GM12801 (cell line): ENCODE measurements around the gene UCP3.

ENCODE experiments used
- TF ChIP-seq, protein P1 (sequence below): IDR thresholded peaks from one replicate; pipeline ENCODE4 v1.5.1; 2011; ENCODE audit warnings: control low read depth; ENCODE audit not compliant: insufficient read length; ENCODE audit errors: extremely low read depth

The UCP3 gene

DNA sequence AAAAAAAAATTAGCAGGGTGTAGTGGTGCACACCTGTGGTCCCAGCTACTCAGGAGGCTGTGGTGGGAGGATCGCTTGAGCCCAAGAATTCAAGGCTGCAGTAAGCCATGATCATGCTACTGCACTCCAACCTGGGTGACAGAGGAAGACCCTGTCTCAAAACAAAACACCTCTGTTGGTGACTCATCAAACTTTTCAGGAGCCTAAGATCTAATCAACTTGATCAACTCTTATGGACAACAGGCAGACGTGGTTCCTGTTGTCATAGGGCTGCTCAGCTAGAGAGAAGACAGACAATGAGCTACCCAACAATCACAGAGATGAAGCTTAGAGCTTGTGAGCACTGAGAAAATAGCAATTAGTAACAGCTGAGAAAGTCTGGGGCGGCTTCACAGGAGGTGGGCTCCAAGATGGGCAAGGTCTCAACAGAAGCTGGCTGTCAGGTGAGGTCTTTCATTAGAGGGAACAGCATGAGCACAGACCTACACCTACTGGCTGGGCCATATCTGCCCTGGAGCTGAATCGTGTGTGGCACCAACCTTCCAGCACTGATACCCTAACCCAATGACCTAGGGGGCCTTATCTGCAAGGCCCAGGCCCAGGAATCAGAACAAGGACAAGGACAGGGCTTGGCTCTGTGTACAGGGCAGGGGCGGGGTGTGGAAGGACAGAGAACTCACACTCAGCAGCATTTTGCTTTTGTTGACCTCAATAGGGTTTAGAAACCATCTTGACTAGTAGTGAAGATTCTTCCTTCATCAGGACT, 7.2 kb upstream of the UCP3 start:
- TF ChIP-seq, protein P1, sequence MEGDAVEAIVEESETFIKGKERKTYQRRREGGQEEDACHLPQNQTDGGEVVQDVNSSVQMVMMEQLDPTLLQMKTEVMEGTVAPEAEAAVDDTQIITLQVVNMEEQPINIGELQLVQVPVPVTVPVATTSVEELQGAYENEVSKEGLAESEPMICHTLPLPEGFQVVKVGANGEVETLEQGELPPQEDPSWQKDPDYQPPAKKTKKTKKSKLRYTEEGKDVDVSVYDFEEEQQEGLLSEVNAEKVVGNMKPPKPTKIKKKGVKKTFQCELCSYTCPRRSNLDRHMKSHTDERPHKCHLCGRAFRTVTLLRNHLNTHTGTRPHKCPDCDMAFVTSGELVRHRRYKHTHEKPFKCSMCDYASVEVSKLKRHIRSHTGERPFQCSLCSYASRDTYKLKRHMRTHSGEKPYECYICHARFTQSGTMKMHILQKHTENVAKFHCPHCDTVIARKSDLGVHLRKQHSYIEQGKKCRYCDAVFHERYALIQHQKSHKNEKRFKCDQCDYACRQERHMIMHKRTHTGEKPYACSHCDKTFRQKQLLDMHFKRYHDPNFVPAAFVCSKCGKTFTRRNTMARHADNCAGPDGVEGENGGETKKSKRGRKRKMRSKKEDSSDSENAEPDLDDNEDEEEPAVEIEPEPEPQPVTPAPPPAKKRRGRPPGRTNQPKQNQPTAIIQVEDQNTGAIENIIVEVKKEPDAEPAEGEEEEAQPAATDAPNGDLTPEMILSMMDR, result no peak

DNA sequence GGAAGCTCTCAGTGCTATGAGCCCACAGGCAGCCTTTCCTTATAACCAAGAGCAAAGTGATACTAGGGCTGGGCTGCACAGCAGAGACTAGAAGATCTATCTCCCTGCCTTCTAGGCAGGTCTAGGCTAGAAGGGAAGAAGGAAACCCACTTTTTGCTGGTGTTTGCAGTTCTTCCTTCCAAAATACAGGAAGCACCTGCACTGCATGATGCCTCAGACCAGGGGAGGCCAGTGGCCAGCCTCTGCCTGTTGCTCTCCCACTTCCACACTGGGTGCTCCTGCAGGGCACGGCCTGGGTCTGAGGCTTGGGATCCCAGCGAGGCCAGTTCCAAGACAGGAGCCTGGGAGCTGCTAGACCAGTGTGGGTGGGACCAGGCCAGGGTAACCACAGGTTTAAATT, 6.0 kb upstream of the UCP3 start:
- TF ChIP-seq, protein P1, result no peak

DNA sequence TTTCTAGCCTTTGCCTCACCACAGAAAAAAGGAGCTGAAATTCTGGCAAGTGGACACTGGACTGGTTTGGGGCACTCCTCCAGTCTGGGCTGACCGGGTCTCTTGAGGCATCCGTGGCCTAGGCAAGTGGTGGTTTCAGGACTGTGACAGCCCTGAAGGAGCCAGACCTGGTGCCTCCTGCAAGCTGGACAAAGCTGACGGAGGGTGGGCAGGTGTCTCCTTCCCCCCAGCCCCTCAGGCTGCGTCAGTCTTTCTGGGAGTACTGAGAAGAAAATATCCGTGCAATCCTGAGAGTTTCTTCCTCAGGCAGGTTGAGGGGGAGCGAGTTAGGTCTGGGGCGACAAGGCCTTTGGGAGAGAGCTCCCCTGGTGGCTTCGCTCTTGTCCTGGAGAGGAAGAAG, 4.3 kb upstream of the UCP3 start:
- TF ChIP-seq, protein P1, result no peak

DNA sequence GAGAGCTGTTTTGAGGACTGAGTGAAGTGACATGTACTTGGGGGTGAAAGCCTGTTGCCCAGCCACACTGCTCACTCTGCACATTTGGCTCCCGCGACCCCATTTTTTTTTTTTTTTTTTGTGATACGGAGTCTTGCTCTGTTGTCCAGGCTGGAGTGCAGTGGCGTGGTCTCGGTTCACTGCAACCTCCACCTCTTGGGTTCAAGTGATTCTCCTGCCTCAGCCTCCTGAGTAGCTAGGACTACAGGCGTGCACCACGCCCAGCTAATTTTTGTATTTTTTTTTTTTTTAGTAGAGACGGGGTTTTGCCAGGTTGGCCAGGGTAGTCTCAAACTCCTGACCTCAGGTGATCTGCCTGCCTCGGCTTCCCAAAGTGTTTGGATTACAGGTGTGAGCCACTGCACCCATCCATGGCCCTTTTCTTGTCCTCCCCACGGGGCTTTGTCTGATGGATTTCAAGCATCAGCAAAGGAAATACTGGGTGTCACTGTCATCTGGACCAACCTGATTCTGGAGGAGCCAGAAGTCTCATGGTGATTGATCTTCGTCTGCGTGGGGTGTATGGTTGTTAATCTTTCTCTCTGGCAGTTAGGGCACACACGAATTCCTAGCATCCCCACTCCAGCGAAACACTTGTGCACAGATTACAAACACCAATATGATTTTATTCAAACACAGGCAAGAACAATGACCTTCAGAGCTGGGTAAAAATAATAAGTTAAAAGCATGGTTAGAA, 3.4 kb upstream of the UCP3 start:
- TF ChIP-seq, protein P1, result no peak

DNA sequence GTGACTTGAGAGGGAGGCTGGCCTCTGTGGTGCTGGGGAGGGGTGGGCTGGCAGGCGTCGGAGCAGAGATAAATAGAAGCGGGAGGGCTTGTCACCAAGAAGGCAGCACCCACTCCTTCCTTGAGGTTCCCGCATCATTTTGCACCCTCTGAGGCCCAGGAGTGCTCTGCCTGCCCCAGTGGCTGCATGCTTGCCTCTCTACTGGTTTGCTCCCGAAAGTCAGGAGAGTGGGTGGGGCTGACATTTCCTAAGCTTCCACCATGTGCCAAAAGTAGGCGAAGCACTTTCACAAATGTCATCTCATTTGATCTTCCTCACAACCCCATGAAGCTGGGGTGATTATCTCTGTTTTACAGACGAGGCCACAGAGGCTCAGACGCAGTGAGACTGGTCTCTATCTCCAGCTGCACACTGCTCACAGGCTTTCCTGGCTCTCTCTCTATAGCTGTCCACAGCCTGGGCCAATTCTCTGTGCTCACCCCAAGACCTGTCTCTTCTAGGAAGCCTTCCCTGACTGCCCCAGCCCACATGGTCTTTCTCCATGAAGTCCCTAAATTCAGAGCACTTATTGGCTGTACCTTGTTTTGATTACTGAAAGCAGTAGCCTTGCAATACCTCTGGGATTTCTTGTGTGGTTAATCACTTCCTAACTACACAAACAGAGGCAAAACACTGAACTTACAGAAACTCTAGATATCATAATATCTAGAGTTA, 2.6 kb upstream of the UCP3 start:
- TF ChIP-seq, protein P1, result no peak

DNA sequence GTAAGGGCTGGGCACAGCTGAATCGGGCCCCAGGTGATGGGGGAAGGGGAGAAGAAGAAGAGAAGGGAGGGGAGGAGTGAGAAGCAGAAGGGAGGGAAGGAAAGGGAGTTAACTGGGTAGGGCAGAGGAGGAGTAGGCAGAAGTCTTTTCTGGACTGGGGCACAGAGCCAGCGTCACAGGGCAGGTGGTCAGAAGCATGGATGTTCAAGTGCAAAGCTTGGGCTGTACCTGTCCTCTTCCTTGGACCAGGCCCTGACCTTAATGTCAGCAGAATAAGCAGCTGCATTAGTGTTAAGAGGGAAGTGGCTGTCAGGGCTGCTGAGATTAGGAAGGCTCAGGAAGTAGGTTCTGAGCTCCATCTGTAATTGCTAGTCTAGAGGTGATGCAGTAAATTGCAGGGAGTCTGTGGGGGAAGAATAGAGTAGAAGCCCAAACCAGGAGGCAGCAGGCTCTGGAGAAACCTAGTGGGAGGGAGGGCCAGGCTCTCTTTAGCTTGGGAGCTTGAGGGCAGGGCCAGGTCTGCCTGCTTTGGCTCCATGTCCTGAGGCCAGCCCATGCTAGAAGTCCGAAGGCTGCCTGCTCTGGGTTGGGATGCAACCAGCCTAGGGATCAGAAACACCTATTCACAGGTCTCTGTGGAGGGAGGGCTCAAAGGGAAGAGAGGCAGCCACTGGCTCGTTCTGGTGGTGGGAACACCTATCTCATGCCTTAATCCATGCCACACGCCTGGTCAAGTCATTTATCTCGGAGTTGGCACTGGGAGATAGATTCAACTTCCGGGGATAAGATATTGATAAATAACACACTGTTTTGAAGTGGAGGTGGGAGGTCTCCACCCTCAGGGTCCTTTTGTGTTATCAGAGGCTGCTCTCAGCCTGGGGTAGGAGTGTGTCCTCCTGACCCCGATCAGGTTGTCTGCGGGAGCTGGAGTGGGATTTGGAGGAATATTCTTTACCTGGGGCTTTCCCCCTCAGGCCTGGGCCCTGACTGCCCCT, 1.7 kb upstream of the UCP3 start:
- TF ChIP-seq, protein P1, result no peak
